Type B pancreatic cell (in vitro differentiated cells): Measurements from ENCODE around the gene ACSF2. TPM values are rescaled to one million over a fixed set of nuclear protein-coding genes. Genes with fewer than 3 reads are reported as not detected.
"Not testable (repeated sequence)": the region's sequence is repeated elsewhere in the genome, so short reads cannot be mapped to it uniquely, and the experiment has no call there.

Experiments used
- DNase-seq: peaks from one replicate; pipeline ENCODE4 v3.0.0; 2021; ENCODE audit warnings: mixed read lengths; ENCODE audit not compliant: unreplicated experiment; ENCODE audit errors: extremely low spot score
- H3K27ac Mint-ChIP-seq: 2 replicates; pipeline ENCODE4 v1.8.0; 2021; ENCODE audit warnings: mild to moderate bottlenecking, mixed read lengths
- H3K27me3 Mint-ChIP-seq: 2 replicates; pipeline ENCODE4 v1.8.0; 2021; ENCODE audit warnings: mixed read lengths
- H3K36me3 Mint-ChIP-seq: 2 replicates; pipeline ENCODE4 v1.8.0; 2021; ENCODE audit warnings: mixed read lengths
- H3K4me1 Mint-ChIP-seq: one replicate; pipeline ENCODE4 v1.8.0; 2021; ENCODE audit warnings: mixed read lengths; ENCODE audit not compliant: unreplicated experiment
- H3K4me3 Mint-ChIP-seq: 2 replicates; pipeline ENCODE4 v1.8.0; 2021; ENCODE audit warnings: mild to moderate bottlenecking, mixed read lengths
- H3K9me3 Mint-ChIP-seq: 2 replicates; pipeline ENCODE4 v1.8.0; 2021; ENCODE audit warnings: mixed read lengths
- CTCF ChIP-seq: fragments of 200-600 bp; sonication (generic); conservative IDR thresholded peaks from 2 replicates; pipeline ENCODE4 v1.5.0; 2021; ENCODE audit warnings: antibody characterized with exemption, mild to moderate bottlenecking
- total RNA-seq: library from RNA; stranded (reverse); gene quantifications from 2 replicates; pipeline ENCODE4 v1.2.1, GENCODE V29; 2021; ENCODE audit warnings: low replicate concordance

The ACSF2 gene
- total RNA-seq, 1 donor from 2014 or later = 57.3 TPM

DNA sequence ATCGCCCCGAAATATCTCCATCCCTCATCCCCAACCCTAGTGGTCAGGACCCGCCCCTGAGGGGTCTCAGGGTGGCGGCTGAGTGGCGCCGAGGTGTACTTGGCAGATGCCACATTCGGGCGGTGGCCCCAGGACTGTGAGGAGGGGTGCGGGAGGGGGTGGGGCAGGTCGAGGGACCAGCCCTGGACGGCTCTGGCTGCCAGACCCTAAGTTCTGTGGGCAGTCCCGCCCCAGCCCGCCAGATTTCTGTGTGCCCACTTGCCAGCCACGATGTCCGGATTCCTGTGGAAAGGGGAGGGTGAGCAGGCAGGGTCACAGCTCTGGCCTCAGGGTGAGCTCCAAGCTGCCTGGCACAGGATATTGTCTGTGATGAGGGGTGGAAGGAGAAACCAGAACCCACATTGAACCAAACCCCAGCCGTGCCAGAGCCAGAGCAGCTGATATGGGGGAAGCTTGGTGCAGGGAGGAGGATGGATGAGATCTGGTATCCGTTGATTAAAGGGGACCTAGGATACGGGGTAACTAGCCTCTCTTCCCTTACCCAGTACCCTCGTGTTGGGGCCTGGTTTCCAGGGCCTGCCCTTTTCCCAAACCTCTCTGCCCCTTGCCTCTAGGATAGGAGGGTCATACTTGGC lies 43.8 kb downstream of the ACSF2 start:
- peaks cover 18% of the 10 kb centered on the region for H3K27me3 Mint-ChIP-seq

GRCh38 chr17:50470426-50470825 lies 44.4 kb downstream of the ACSF2 start:
- Mint-ChIP-seq H3K27ac (no peak overlapping the region), H3K27me3 (peaks cover 18% of the 10 kb centered on the region), H3K4me1 (no peaks in the 10 kb centered on the region), H3K9me3 (no peaks in the 10 kb centered on the region), H3K36me3 (no peaks in the 10 kb centered on the region), H3K4me3 (no peak overlapping the region)
- no peak for DNase-seq
- TF ChIP-seq CTCF = no peak

More for the DNA sequence above, 43.8 kb downstream of the ACSF2 start:
- H3K27ac Mint-ChIP-seq = no peak overlapping the region
- no peaks in the 10 kb centered on the region for H3K4me1 Mint-ChIP-seq
- no peaks in the 10 kb centered on the region for H3K9me3 Mint-ChIP-seq
- H3K4me3 Mint-ChIP-seq = no peak overlapping the region
- H3K36me3 Mint-ChIP-seq = no peaks in the 10 kb centered on the region
- TF ChIP-seq CTCF = no peak
- no peak for DNase-seq

GRCh38 chr17:50471009-50471905 lies 45.2 kb downstream of the ACSF2 start:
- TF ChIP-seq CTCF = no peak
- Mint-ChIP-seq H3K27me3 (peaks cover 19% of the 10 kb centered on the region), H3K27ac (no peak overlapping the region), H3K4me1 (no peaks in the 10 kb centered on the region), H3K9me3 (no peaks in the 10 kb centered on the region), H3K36me3 (no peaks in the 10 kb centered on the region), H3K4me3 (peak overlapping the region; percentile 39)
- no peak for DNase-seq

- Mint-ChIP-seq H3K27ac (no peak overlapping the region), H3K27me3 (peaks cover 18% of the 10 kb centered on the region), H3K4me1 (no peaks in the 10 kb centered on the region), H3K9me3 (no peaks in the 10 kb centered on the region), H3K36me3 (no peaks in the 10 kb centered on the region), H3K4me3 (no peak overlapping the region)
- TF ChIP-seq CTCF = no peak
- DNase-seq = no peak
These were observed 46.3 kb downstream of the ACSF2 start for GRCh38 chr17:50472286-50472685.

GRCh38 chr17:50472761-50473161 lies 46.7 kb downstream of the ACSF2 start:
- H3K27ac Mint-ChIP-seq, H3K36me3 Mint-ChIP-seq, DNase-seq, H3K4me3 Mint-ChIP-seq, H3K4me1 Mint-ChIP-seq, H3K9me3 Mint-ChIP-seq: not testable (repeated sequence)
- peak; percentile 54 for TF ChIP-seq CTCF
- H3K27me3 Mint-ChIP-seq = peaks cover 13% of the 10 kb centered on the region
